NCI-H2107 treated with DMSO at 0.1 percent for 48 hours (cell line): Measurements from ENCODE around the gene SIL1.

Source experiments
- DNase-seq: peaks from one replicate; lab custom pipeline; 2025; ENCODE audit not compliant: unreplicated experiment; lab: John Stamatoyannopoulos, UW

SIL1 gene

GRCh38 chr5:138986186-138986800 lies 211.9 kb downstream of the SIL1 start:
- DNase-seq = no peak

DNA sequence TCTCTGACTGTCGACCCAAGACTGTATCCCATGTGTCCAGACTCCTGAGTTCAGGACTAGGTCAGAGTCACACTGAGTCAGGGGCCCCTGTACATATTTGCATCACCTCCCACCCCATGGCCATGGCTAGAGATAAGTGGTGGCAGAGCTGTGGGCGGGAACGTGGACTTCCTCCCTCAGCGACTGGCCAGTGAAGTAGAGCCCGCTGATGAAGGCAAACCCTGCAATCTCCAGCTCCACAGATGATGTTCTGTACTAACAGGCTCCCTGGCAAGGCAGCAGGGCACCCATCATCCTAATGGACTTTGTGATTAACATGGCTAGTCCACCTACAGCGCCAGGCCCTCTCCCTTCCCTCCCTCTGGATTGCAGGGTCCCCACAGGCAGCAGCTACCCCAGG lies 212.5 kb downstream of the SIL1 start:
- no peak for DNase-seq

DNA sequence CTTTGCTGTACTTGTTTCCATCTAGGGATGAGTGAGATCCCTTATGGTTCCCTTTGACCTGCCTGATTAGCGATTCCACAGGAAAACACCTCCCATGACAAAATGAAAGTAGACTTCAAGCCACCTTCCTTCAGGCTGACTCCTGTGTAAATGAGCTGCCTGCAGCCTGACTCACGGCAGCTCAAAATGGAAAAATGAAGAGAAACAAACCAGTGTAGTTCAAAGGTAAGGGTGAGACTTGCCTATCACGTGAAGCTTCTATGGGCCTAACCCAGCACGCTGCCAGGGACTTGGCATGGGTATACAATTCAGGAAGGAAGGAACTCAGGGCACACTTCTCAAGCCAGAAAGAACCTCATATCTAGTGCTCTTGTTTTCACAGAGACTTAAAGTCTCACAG lies 212.9 kb downstream of the SIL1 start:
- DNase-seq = no peak

DNA sequence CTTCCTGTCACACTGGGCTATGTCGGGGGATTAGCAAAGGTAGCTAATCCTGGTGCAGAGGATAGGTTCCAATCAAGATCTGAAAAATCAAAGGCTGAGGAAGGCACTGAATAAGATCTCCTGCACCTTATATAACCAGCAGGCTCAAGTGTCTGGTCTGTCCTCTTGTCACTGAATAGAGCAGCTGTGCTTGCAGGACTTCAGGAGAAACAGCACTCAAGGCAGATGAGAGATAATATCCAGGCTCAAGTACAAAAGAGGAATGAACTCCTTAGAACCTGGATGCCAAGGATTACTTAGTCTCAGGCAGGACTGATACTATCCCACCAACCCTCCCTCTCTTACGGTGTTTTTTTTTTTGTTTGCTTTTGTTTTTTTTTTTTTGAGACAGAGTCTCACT lies 214.2 kb downstream of the SIL1 start:
- DNase-seq = no peak

- DNase-seq = no peak
Observed at GRCh38 chr5:138981586-138981985, 216.6 kb downstream of the SIL1 start.

- no peak for DNase-seq
Observed at GRCh38 chr5:138981131-138981530, 217.0 kb downstream of the SIL1 start.

DNA sequence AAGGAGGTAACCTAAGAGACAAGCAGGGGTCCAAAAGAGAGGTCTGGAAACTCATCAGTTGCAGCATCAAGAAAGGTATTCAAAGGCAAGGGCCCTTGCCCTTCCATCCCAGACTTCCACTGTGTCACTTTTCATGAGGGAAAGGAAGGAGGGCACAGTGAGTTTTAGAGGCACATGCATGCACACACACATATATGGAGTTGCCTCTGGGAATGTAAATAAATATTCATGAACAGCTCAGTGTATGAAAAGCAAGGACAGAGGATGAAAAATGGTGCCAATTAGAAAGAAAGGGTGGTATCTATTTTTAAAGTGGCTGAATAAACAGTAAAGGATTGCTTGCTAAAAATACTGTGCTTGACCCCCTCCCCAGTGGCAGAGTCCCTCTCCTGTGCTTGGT lies 217.7 kb downstream of the SIL1 start:
- DNase-seq = no peak

DNA sequence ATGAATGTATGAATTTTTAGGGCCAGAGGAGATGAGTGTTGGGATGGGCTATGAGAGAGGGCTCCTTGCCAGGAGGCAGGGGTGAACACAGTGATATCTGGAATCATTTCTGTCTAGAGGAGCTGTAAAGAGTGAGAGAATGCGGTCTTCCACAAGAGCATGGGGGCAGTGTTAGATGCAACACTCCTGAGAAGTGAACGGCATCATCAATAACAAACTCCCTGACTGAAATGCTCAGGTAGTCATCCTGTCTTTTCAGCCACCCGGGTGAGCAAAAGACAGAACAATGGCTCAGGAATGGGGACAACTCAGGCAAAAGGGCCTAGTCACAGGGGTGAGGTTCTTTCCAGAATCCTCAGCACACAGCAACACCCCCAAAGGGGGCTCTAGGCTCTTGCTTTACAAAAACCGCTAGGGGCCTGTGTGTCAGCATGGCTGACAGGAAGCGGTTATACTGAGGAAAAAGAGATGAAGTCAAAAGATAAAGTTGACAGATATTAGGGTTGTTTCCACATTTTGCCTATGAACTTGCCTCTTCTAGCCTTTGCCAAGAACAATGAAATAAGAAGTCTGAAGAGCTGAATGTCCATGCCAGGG lies 218.4 kb downstream of the SIL1 start:
- DNase-seq = no peak

GRCh38 chr5:138978581-138978980 lies 219.6 kb downstream of the SIL1 start:
- DNase-seq = no peak

- DNase-seq = no peak
Observed at GRCh38 chr5:138978080-138978479, 220.1 kb downstream of the SIL1 start.

GRCh38 chr5:138975098-138975847 lies 222.9 kb downstream of the SIL1 start:
- no peak for DNase-seq

DNA sequence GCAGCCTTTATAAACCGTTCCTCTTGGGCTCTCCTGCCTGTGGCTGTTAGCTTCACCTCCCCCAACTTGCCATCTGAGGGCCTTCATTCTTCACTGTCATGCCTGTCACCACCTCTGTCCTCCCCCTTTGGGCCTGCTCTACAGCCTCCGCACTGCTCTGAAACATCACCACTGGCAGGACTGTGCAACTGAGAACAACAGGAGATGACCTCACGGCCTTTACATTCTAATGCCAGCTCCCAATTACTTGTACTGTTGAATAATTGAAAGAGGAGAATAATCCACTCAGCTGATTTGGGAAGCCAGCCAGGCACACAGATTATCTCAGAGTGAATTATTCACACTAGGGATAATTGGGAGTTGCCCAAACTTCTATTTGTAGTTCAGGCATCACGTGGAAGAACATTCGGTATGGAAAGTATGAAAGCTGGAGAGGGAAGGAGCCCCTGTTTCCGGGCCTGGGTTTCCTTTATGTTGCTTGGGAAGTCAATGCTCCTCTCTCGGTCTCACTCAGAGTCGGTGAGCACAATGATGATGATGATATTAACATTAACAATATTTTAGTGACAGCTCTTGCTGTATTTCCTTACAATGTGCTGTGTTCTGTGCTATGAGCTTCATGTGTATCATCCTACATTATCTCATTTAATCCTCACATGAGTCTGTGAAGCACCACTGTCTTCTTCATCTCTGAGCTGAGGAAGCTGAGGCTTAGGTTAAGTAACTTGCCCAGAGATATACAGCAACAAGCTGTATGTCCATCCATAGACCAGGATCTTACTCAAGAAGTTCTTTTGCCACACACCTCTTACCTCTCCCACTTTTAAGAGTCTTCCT lies 223.7 kb downstream of the SIL1 start:
- no peak for DNase-seq

DNA sequence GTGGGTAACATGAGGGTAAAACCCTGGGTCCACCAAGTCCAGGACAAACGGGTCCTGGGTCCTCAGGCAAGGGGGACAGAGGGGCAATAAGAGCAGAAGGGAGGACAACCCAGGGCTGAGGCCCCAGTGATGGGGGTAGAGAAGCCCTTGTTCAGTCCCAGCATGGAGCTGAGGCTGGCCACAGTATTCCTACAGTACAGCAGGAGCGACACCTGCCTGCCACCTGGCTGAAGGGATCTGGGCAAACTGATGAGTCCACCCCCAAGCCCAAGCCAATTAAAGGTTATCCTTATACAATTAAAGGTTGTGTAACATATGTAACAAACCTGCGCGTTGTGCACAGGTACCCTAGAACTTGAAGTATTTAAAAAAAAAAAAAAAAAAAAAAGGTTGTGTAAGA lies 225.3 kb downstream of the SIL1 start:
- no peak for DNase-seq

DNA sequence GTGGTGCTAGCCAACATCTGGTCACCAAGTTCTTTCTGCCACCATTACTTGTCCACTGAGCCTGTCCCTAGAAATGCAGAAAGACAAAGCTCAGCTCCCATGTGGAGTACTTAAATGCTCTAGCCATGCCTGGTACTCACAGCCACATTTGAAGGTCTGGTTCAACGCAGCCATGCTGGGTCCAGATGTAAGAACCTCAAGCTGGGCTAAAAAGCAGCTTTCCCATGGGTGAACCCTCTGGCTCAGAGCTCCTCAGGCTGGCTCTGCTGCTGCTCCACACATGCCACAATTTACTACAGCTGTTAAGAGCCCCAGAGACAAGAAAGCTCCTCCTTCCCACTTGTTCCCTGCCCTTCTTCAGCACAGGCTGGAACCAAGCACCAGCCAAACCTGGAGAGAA lies 225.9 kb downstream of the SIL1 start:
- DNase-seq = no peak

DNA sequence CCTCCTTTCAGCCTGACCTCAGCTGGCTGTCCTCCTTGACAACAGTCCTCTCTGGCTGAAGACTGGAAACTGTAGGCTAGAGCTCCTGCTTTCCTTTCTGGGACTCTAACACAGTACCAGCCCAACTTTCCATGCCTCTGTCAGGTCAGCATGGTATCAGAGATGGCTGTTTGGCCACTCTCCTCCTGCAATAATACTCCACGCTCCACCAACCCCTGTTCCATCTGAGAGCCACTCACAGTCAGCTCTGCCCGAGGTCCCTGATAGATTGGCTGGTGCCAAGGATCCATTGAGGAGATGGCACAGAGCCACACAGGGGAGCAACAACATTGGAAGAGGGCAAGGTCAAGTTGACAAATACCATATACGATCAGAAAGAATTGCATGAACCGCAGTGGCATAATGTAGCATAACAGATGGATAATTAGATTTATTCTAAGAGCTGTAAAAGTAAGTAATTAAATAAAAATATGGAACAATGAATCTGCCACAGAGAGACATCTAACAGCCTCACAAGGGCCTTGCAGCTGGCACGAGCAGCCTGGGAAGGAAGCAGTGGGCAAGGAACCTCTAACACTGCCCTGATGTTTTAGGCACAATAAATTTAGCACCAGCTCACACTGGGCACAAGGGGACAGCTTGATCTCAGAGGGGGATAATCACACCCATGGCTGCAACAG lies 228.7 kb downstream of the SIL1 start:
- DNase-seq = no peak

- DNase-seq = no peak
Observed at GRCh38 chr5:138968601-138969000, 229.6 kb downstream of the SIL1 start.

DNA sequence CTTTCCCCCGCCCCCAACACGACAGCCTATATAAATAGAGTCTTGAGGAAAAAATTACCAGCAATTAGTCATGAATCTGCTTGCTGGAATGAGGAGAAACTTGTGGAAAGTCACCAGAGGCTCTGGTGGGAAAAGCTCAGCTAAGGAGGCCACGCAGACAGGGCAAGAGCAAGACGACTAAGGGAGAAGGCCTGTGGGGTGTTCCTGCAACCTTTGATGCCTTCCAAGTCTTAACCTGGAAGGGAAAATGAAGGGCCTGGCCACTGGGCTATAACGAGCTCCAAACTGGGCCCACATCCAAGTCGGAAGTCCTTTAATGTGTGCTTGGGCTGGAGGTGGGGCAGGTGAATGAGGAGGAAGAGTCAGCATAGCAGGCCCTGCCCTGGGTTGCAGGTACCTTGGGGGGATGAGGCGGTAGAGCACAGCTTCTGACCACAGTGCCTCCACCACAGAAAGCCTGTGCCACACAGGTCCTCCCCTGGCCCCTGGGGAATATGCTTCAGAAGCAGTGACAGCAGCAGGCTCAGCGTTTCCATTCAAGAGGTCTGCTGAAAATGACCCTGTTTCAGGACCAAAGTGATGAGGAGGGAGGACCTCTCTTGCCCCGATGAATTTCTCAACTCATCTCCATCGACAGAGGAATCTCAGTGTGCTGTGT lies 230.2 kb downstream of the SIL1 start:
- DNase-seq = no peak

GRCh38 chr5:138966236-138966985 lies 231.8 kb downstream of the SIL1 start:
- DNase-seq = no peak

DNA sequence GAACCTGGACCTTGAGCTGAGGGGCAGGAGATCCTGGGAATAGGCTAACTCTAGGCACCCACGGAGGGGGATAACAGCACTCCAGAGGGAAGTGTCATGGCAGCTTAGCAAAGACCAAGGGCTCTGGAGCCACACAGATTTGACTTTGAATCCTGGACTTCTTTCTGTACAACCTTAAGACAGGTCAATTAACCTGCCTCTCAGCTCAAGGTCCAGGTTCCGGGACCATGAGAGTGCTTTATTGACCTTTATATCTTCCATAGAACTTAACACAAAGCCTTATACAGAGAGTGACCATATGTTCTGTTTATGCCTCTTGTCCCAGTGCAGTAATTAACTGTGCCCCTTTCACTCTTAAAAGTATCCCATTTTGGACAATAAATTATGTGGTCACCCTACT lies 232.5 kb downstream of the SIL1 start:
- no peak for DNase-seq

- DNase-seq = no peak
Observed at GRCh38 chr5:138964647-138965201, 233.4 kb downstream of the SIL1 start.
